ENCODE measurements around the gene TMOD1. TPM values are rescaled to one million over a fixed set of nuclear protein-coding genes. Genes with fewer than 3 reads are reported as not detected.
A peak's percentile ranks its signal among the peaks of the same experiment; 100 is the strongest.

TMOD1 gene
- total and polyA plus RNA-seq, 2 experiments from 2014 or later, result 0.34 to 1.3 TPM

GRCh38 chr9:97474372-97474925 is 27.0 kb upstream of the TMOD1 start:
- no peak overlapping the region for H3K4me2 ChIP-seq (ENCODE audit: unreplicated experiment)
- H3K4me3 ChIP-seq, result no peak overlapping the region
- H3K4me1 ChIP-seq (ENCODE audit: insufficient read depth), result no peaks in the 10 kb centered on the region; the same call in 1 of the 2 replicates
- no peaks in the 10 kb centered on the region for H3K9me2 ChIP-seq (ENCODE audit: insufficient read depth)
- H2AFZ ChIP-seq, result no peak overlapping the region
- 77 to 78% methylated on average over 5 of the region's 5 CpGs for WGBS, 2 experiments (ENCODE audit: low coverage in 1 of 2, low lambda C conversion rate in 2 of 2, missing lambda C conversion rate in 2 of 2)
- H3K36me3 ChIP-seq (ENCODE audit: low read depth), result no peaks in the 10 kb centered on the region
- in situ Hi-C loops (cut with MboI), result no loop called here
- H3K79me2 ChIP-seq (ENCODE audit: insufficient read depth), result no peaks in the 10 kb centered on the region
- no peaks in the 10 kb centered on the region for H3K9me3 ChIP-seq (ENCODE audit: low read depth)
- H3K9ac ChIP-seq, result no peak overlapping the region
- no peaks in the 10 kb centered on the region for H3K27me3 ChIP-seq (replicated peaks; ENCODE audit: insufficient read depth)
- no peak overlapping the region for H3K27ac ChIP-seq
- no peaks in the 10 kb centered on the region for H4K20me1 ChIP-seq (ENCODE audit: insufficient read depth)
- peaks cover 7% of the 10 kb centered on the region; the same call in 1 of the 2 replicates for H3F3A ChIP-seq (ENCODE audit: insufficient read depth)
- DNase-seq, result peak; percentile 12
- no peak for TF ChIP-seq EZH2phosphoT487 (IDR thresholded peaks at IDR 0.05; ENCODE audit: insufficient read depth, low read depth)

DNA sequence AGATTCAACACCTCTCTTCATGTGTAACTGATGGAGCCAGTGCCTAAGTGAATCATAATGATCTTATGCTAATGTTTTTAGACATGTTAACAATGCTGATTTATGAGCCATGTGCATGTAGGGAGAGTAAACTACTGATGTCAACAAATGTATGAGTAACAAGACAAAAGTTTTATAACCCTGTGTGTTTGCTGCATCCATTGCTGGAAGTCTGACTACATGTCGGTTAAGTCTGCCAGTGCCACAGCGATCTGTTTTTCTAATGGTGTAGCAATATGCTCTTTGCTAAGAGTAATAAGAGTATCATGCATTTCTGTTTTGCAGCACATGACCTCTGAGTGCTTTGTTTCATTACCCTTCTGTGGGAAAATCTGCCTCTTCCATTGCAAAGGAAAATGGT is 26.4 kb upstream of the TMOD1 start:
- Histone ChIP-seq H3K9me3 (ENCODE audit: low read depth) (no peaks in the 10 kb centered on the region), H3K4me2 (ENCODE audit: unreplicated experiment) (no peak overlapping the region)

DNA sequence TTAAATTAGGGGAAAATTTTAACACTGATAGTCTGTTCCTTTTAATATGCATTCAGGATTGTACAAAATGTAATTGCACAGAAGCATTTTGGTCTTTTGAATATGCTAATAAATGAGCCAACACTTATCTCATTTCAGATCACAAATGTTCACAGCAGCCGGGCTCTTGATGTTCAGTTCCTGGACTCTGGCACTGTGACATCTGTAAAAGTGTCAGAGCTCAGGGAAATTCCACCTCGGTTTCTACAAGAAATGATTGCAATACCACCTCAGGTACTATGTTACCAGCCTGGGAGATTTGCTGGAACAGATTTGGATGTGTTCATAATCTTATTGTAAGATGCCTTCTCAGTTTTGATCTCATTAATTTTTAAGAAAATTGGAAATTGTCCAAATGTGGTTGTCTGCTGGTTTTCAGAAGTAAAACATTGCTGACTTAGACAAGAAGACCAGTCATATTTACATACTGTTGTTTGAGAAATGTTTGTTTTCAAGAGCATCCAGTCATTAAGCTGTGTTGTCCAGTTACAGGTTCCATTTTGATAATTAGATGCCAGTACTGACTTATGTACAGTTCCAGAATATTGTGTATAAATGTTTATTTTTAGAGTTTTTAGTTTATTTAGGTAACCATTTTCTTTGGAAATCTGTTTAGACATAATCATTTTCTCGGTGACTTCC is 23.0 kb upstream of the TMOD1 start:
- no peaks in the 10 kb centered on the region for H3K79me2 ChIP-seq (ENCODE audit: insufficient read depth)
- H3K9me2 ChIP-seq (ENCODE audit: insufficient read depth), result no peaks in the 10 kb centered on the region
- no peaks in the 10 kb centered on the region for H3K27me3 ChIP-seq (replicated peaks; ENCODE audit: insufficient read depth)
- H3K36me3 ChIP-seq (ENCODE audit: low read depth), result no peaks in the 10 kb centered on the region
- no peaks in the 10 kb centered on the region for H3K9me3 ChIP-seq (ENCODE audit: low read depth)
- 65 to 71% methylated on average over 3 of the region's 3 CpGs for WGBS, 2 experiments (ENCODE audit: low coverage in 1 of 2, low lambda C conversion rate in 2 of 2, missing lambda C conversion rate in 2 of 2)
- DNase-seq, result no peak
- H3K27ac ChIP-seq, result no peak overlapping the region
- H3K9ac ChIP-seq, result no peak overlapping the region
- H4K20me1 ChIP-seq (ENCODE audit: insufficient read depth), result no peaks in the 10 kb centered on the region
- H3K4me2 ChIP-seq (ENCODE audit: unreplicated experiment), result no peak overlapping the region
- TF ChIP-seq EZH2 (IDR thresholded peaks at IDR 0.05; ENCODE audit: insufficient read depth, poor library complexity, severe bottlenecking), result no peak
- no peak for TF ChIP-seq EZH2phosphoT487 (IDR thresholded peaks at IDR 0.05; ENCODE audit: insufficient read depth, low read depth)
- in situ Hi-C loops (cut with MboI), result no loop called here
- no peak overlapping the region for H2AFZ ChIP-seq
- peaks cover 7% of the 10 kb centered on the region; the same call in 1 of the 2 replicates for H3F3A ChIP-seq (ENCODE audit: insufficient read depth)
- no peaks in the 10 kb centered on the region; the same call in 1 of the 2 replicates for H3K4me1 ChIP-seq (ENCODE audit: insufficient read depth)
- H3K4me3 ChIP-seq, result no peak overlapping the region

More for the DNA sequence above, 26.4 kb upstream of the TMOD1 start:
- in situ Hi-C loops (cut with MboI), result no loop called here
- no peaks in the 10 kb centered on the region for H3K36me3 ChIP-seq (ENCODE audit: low read depth)
- no peak overlapping the region for H2AFZ ChIP-seq
- TF ChIP-seq EZH2 (IDR thresholded peaks at IDR 0.05; ENCODE audit: insufficient read depth, poor library complexity, severe bottlenecking), result no peak
- no peak for TF ChIP-seq EZH2phosphoT487 (IDR thresholded peaks at IDR 0.05; ENCODE audit: insufficient read depth, low read depth)
- H3K9ac ChIP-seq, result no peak overlapping the region
- no peak overlapping the region for H3K27ac ChIP-seq
- H3F3A ChIP-seq (ENCODE audit: insufficient read depth), result peaks cover 7% of the 10 kb centered on the region; the same call in 1 of the 2 replicates
- peak; percentile 59 for DNase-seq
- H3K27me3 ChIP-seq (replicated peaks; ENCODE audit: insufficient read depth), result no peaks in the 10 kb centered on the region
- H3K79me2 ChIP-seq (ENCODE audit: insufficient read depth), result no peaks in the 10 kb centered on the region
- no peaks in the 10 kb centered on the region for H3K9me2 ChIP-seq (ENCODE audit: insufficient read depth)
- H3K4me1 ChIP-seq (ENCODE audit: insufficient read depth), result no peaks in the 10 kb centered on the region; the same call in 1 of the 2 replicates
- WGBS, 2 experiments (ENCODE audit: low coverage in 1 of 2, low lambda C conversion rate in 2 of 2, missing lambda C conversion rate in 2 of 2), result 55 to 71% methylated on average over 2 of the region's 2 CpGs
- H4K20me1 ChIP-seq (ENCODE audit: insufficient read depth), result no peaks in the 10 kb centered on the region
- no peak overlapping the region for H3K4me3 ChIP-seq

DNA sequence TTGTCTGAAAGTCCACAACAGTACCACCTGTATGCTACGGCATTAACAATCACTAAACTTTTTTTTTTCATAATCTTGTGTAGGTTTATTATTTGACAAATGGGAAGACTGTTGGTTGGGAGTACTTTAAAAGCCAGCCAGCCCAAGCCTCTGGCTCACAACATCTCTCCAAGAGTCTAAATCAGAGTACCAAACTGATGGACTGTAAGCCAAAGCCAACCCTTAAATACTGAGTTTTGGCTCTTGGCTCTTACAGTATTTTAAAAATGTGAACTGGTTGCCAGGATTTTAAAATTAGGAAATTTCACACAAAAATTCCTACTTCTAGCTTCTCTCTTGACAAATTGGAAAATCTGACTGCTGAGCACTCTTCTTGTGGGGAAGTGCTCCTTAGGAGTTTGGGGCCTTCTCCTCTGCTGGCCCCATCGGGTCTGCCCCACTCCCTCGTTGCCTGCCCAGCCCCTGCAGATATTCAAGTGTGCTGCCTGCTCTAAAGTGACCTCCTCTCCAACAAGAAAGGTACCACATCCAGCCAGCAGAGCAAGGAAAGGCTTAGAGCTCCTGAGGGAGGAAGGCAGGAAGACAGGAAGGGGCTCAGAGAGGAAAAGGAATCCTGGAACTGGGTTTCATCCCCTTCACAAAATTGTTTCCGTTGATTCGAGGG is 21.8 kb upstream of the TMOD1 start:
- WGBS, 2 experiments (ENCODE audit: low coverage in 1 of 2, low lambda C conversion rate in 2 of 2, missing lambda C conversion rate in 2 of 2), result 70 to 73% methylated on average over 5 of the region's 5 CpGs
- H3F3A ChIP-seq (ENCODE audit: insufficient read depth), result peaks cover 7% of the 10 kb centered on the region; the same call in 1 of the 2 replicates
- in situ Hi-C loops (cut with MboI), result no loop called here

More for the DNA sequence above, 21.8 kb upstream of the TMOD1 start:
- TF ChIP-seq EZH2 (IDR thresholded peaks at IDR 0.05; ENCODE audit: insufficient read depth, poor library complexity, severe bottlenecking) (no peak), EZH2phosphoT487 (IDR thresholded peaks at IDR 0.05; ENCODE audit: insufficient read depth, low read depth) (no peak)
- H3K36me3 ChIP-seq (ENCODE audit: low read depth), result no peaks in the 10 kb centered on the region
- no peak for DNase-seq
- H3K9me2 ChIP-seq (ENCODE audit: insufficient read depth), result no peaks in the 10 kb centered on the region
- no peak overlapping the region for H3K9ac ChIP-seq
- no peak overlapping the region for H3K4me3 ChIP-seq
- H3K79me2 ChIP-seq (ENCODE audit: insufficient read depth), result no peaks in the 10 kb centered on the region
- H4K20me1 ChIP-seq (ENCODE audit: insufficient read depth), result no peaks in the 10 kb centered on the region
- H2AFZ ChIP-seq, result no peak overlapping the region
- no peaks in the 10 kb centered on the region for H3K27me3 ChIP-seq (replicated peaks; ENCODE audit: insufficient read depth)
- no peak overlapping the region for H3K4me2 ChIP-seq (ENCODE audit: unreplicated experiment)
- no peaks in the 10 kb centered on the region for H3K9me3 ChIP-seq (ENCODE audit: low read depth)
- H3K4me1 ChIP-seq (ENCODE audit: insufficient read depth), result no peaks in the 10 kb centered on the region; the same call in 1 of the 2 replicates
- H3K27ac ChIP-seq, result no peak overlapping the region
